GM12892 (cell line): ENCODE data around the gene FBXW9.
A peak's percentile ranks its signal among the peaks of the same experiment; 100 is the strongest.

Experiments
- POLR2A ChIP-seq: IDR thresholded peaks from 2 replicates; pipeline ENCODE4 v1.6.1; 2011; ENCODE audit warnings: low read depth, low read length, control low read depth
- TAF1 ChIP-seq: IDR thresholded peaks from 2 replicates; pipeline ENCODE4 v1.6.1; 2011; ENCODE audit warnings: low read depth, mild to moderate bottlenecking, control low read depth, low read length, borderline replicate concordance

DNA sequence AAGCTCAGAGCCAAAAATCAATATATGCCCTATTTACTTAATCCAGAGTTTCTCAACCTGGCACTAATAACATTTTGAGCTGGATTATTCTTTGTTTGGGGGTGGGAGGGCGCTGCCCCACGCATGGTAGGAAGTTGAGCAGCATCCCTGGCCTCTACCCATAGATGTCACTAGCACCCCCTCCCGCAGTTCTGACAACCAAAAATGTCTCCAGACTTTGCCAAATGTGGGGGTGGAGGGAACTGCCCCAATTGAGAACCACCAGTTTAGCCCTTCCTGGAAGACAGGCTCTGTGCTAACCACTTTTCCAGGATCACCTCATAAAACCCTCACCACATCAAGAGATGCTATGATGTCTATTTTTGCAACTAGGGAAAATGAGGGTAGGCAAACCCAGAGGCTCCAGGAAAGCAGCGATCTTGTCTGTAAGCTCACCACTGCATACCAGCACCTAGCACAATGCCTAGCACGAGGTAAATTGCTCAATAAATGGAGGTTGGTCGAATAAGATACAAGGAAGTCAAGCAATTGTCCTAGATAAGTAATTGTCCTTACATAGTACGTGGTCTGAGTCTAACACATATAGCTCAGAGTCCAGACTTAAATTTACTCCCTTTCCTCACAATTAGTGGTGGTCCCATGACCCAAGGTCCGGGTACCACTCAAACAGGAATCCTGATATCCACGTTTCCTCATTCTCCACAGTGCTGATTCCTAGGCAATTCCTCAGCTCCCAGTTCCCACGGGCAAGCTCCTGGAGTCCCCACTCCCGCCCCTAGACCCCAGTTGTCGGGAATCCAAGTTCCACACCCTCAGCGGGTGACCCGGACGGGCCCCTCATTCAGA, 37.2 kb upstream of the FBXW9 start:
- no peak for TF ChIP-seq TAF1
- TF ChIP-seq POLR2A: 0 out of 2 replicates have a peak, but pooled peaks have one; percentile 15
